Nephron (organoid): ENCODE measurements around the gene ESR2.

Source experiments
- H3K27ac Mint-ChIP-seq, 3 experiments: 2 replicates each; pipeline ENCODE4 v1.8.0; 2020; ENCODE audit warnings: mixed read lengths in 3 of 3, mild to moderate bottlenecking in 2 of 3, moderate library complexity in 1 of 3
- H3K27me3 Mint-ChIP-seq: 2 replicates; pipeline ENCODE4 v1.8.0; 2021; ENCODE audit warnings: low read depth, mild to moderate bottlenecking, moderate library complexity, mixed read lengths
- H3K36me3 Mint-ChIP-seq: 2 replicates; pipeline ENCODE4 v1.8.0; 2020; ENCODE audit warnings: low read depth, mixed read lengths
- H3K4me1 Mint-ChIP-seq: 2 replicates; pipeline ENCODE4 v1.8.0; 2020; ENCODE audit warnings: mixed read lengths
- H3K4me3 Mint-ChIP-seq, 3 experiments: 2 replicates each; pipeline ENCODE4 v1.8.0; 2020; ENCODE audit warnings: mild to moderate bottlenecking in 3 of 3, mixed read lengths in 3 of 3, moderate library complexity in 2 of 3
- H3K9me3 Mint-ChIP-seq: 2 replicates; pipeline ENCODE4 v1.8.0; 2020; ENCODE audit warnings: mixed read lengths
- TF ChIP-seq, protein P1 (sequence below), 3 experiments: fragments of 200-600 bp; sonication (generic); IDR thresholded peaks; one replicate each; pipeline ENCODE4 v1.5.0; 2021; ENCODE audit warnings: antibody characterized with exemption in 3 of 3; ENCODE audit not compliant: unreplicated experiment in 3 of 3

The ESR2 gene

DNA sequence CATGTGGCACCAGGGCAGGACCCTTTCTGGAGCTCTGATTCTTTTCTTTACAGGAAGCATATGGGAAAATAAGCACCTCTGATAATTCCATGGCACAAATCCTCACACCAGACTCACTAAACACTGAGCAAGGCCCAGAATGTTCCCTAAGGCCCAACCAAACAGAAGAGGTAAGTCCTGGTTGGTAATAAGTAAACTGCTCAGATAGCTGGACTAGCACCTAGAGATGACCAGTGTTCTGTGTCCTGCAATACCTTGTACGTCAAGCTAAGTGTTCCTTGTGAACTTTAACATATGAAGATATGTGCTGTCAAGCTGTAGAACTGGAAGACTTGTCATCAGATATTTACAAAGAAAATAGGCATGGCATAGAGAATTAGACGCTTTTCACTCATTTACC lies 186.7 kb downstream of the ESR2 start:
- no peaks in the 10 kb centered on the region for H3K9me3 Mint-ChIP-seq

DNA sequence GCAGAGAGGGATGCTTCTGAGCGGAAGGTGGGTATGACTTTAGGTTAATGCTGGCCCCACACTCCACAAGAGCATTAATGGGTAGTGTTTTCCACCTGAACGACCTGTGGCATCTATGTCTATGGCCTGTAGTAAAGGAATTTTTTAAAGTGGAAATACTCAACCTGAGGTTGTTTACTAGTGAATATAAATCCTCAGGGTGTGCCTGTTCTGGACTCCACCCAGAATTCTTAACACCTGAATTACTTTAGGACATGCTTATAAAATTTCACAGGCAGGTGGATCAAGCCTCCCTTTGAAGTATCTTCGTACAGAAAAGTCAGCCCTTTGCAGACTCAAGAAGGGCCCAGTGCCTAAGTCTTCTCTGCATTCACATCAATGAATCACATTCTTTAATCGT lies 196.1 kb downstream of the ESR2 start:
- Mint-ChIP-seq H3K27ac (peak overlapping the region; percentile 3 to 59 (median 44)), H3K27me3 (no peaks in the 10 kb centered on the region), H3K4me3 (no peak overlapping the region), H3K36me3 (peaks cover 42% of the 10 kb centered on the region), H3K9me3 (no peaks in the 10 kb centered on the region), H3K4me1 (no peaks in the 10 kb centered on the region)
- TF ChIP-seq, protein P1, sequence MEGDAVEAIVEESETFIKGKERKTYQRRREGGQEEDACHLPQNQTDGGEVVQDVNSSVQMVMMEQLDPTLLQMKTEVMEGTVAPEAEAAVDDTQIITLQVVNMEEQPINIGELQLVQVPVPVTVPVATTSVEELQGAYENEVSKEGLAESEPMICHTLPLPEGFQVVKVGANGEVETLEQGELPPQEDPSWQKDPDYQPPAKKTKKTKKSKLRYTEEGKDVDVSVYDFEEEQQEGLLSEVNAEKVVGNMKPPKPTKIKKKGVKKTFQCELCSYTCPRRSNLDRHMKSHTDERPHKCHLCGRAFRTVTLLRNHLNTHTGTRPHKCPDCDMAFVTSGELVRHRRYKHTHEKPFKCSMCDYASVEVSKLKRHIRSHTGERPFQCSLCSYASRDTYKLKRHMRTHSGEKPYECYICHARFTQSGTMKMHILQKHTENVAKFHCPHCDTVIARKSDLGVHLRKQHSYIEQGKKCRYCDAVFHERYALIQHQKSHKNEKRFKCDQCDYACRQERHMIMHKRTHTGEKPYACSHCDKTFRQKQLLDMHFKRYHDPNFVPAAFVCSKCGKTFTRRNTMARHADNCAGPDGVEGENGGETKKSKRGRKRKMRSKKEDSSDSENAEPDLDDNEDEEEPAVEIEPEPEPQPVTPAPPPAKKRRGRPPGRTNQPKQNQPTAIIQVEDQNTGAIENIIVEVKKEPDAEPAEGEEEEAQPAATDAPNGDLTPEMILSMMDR (IDR thresholded peaks at IDR 0.05; ENCODE audit: unreplicated experiment in 3 of 3): no peak

More for the DNA sequence above, 186.7 kb downstream of the ESR2 start:
- Mint-ChIP-seq H3K27me3 (no peaks in the 10 kb centered on the region), H3K4me3 (no peak overlapping the region), H3K4me1 (no peaks in the 10 kb centered on the region), H3K36me3 (peaks cover 30% of the 10 kb centered on the region), H3K27ac (no peak overlapping the region)
- TF ChIP-seq, protein P1 (IDR thresholded peaks at IDR 0.05; ENCODE audit: unreplicated experiment in 3 of 3): no peak

DNA sequence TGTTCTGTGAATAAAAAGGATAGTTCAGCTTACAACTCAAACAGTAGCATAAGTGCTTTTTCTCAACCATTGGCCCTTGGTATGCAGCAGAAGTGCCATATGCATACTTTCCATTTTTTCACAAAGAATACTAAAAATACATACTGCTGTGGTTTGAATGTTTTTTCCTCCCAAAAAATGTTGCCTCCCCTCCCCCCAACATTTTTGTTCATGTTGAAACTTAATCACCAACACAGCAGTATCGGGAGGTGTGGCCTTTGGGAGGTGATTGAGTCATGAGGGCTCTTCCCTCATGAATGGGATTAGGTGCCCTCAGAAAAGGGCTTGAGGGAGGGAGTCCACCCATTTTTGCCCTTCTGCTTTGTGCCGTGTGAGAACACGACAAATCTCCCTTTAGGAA lies 198.6 kb downstream of the ESR2 start:
- TF ChIP-seq, protein P1 (IDR thresholded peaks at IDR 0.05; ENCODE audit: unreplicated experiment in 3 of 3): no peak
- H3K9me3 Mint-ChIP-seq: no peaks in the 10 kb centered on the region
- H3K4me3 Mint-ChIP-seq: no peak overlapping the region
- H3K27ac Mint-ChIP-seq: no peak overlapping the region
- H3K4me1 Mint-ChIP-seq: no peaks in the 10 kb centered on the region
- no peaks in the 10 kb centered on the region for H3K27me3 Mint-ChIP-seq
- H3K36me3 Mint-ChIP-seq: peaks cover 28% of the 10 kb centered on the region

DNA sequence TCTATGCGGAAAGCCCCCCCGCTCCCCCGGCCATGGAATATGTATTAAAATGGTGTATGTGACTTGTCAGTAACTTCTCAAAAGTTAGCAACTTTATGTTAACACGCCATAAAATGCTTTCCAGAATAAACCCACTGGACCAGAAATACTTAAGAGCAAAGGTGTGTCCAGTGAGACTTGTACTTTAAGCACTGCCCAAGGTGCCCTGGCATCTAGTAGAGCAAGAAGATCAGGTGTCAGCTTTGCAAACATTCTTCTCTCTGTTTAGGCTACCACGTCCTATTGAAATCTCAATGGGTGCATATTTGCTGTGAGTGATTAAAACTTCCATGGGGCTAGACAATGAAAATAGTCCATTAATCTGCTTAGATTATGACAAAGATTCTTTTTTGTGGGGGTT lies 201.2 kb downstream of the ESR2 start:
- Mint-ChIP-seq H3K9me3 (no peaks in the 10 kb centered on the region), H3K4me3 (no peak overlapping the region), H3K4me1 (no peaks in the 10 kb centered on the region), H3K27me3 (no peaks in the 10 kb centered on the region), H3K36me3 (peaks cover 24% of the 10 kb centered on the region), H3K27ac (peak overlapping the region; percentile 72 to 83 (median 73))
- TF ChIP-seq, protein P1 (IDR thresholded peaks at IDR 0.05; ENCODE audit: unreplicated experiment in 3 of 3): no peak

DNA sequence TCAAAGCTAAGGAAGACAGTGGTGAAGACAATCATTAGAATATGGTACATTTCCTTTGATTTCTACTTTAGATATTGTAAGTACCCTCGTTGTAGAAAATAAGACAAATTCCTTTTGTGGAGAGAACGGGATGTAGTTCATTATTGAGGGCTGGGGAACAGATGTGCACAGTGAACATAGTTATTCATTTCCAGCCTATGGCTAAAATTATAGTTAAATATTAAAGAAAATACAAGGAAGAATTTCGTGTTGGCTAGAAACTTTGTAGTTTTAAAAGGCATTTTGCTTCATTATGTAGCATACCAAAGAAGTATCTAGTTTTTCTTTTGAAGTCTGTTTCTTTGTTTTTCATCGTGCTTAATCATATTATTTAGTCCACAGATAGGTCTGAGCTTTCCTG lies 201.8 kb downstream of the ESR2 start:
- Mint-ChIP-seq H3K27ac (peak overlapping the region; percentile 72 to 83 (median 73)), H3K27me3 (no peaks in the 10 kb centered on the region), H3K4me3 (no peak overlapping the region), H3K36me3 (peaks cover 21% of the 10 kb centered on the region), H3K4me1 (no peaks in the 10 kb centered on the region), H3K9me3 (no peaks in the 10 kb centered on the region)
- TF ChIP-seq, protein P1 (IDR thresholded peaks at IDR 0.05; ENCODE audit: unreplicated experiment in 3 of 3): no peak

DNA sequence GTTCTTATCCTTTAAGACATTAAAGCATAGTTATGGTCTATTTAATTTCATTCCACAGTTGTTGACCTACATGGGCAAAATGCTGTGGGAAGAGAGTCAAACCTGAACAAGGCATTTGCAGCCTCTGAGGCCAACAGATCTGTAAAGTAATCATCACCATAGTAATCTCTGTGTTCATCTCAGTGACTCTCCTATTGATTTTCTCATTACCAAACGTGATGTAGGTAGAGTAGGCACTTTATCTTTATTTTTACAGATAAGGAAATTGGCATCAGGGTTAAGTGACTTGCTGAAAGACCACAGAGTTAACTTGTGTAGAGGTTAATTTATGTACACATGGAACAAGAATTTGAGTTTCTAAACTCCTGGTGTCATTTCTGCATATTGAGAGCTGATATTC lies 203.0 kb downstream of the ESR2 start:
- Mint-ChIP-seq H3K27ac (peak overlapping the region in 2 of 3 experiments; percentile 73 to 83), H3K9me3 (no peaks in the 10 kb centered on the region), H3K36me3 (peaks cover 18% of the 10 kb centered on the region), H3K4me1 (no peaks in the 10 kb centered on the region), H3K4me3 (no peak overlapping the region), H3K27me3 (no peaks in the 10 kb centered on the region)
- TF ChIP-seq, protein P1 (IDR thresholded peaks at IDR 0.05; ENCODE audit: unreplicated experiment in 3 of 3): no peak
